ENCODE measurements around the gene UTF1.

- TF ChIP-seq, protein P1, sequence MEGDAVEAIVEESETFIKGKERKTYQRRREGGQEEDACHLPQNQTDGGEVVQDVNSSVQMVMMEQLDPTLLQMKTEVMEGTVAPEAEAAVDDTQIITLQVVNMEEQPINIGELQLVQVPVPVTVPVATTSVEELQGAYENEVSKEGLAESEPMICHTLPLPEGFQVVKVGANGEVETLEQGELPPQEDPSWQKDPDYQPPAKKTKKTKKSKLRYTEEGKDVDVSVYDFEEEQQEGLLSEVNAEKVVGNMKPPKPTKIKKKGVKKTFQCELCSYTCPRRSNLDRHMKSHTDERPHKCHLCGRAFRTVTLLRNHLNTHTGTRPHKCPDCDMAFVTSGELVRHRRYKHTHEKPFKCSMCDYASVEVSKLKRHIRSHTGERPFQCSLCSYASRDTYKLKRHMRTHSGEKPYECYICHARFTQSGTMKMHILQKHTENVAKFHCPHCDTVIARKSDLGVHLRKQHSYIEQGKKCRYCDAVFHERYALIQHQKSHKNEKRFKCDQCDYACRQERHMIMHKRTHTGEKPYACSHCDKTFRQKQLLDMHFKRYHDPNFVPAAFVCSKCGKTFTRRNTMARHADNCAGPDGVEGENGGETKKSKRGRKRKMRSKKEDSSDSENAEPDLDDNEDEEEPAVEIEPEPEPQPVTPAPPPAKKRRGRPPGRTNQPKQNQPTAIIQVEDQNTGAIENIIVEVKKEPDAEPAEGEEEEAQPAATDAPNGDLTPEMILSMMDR (IDR thresholded peaks at IDR 0.05), result no peak
- no peak for TF ChIP-seq EZH2phosphoT487 (IDR thresholded peaks at IDR 0.05)
Measured at GRCh38 chr10:133224756-133225372, 5.2 kb upstream of the UTF1 start.
